Ascending aorta (tissue), 2 donors: Measurements from ENCODE around the gene MT4. TPM values are rescaled to one million over a fixed set of nuclear protein-coding genes. Genes with fewer than 3 reads are reported as not detected.

Source experiments
- DNase-seq, 2 donors: peaks; one replicate each; pipeline ENCODE4 v3.0.0-alpha.2; 2019; ENCODE audit warnings: low spot score in 2 of 2
- H3K27ac ChIP-seq, 2 donors: fragments of 200-600 bp; sonication (generic); one replicate each; pipeline ENCODE4 v1.5.1; 2016 to 2017; ENCODE audit warnings: mild to moderate bottlenecking in 1 of 2
- H3K27me3 ChIP-seq: fragments of 200-600 bp; sonication (generic); one replicate; pipeline ENCODE4 v1.5.1; 2017
- H3K36me3 ChIP-seq, 2 donors: fragments of 200-600 bp; sonication (generic); one replicate each; pipeline ENCODE4 v1.5.1; 2016
- H3K4me1 ChIP-seq, 2 donors: fragments of 200-600 bp; sonication (generic); one replicate each; pipeline ENCODE4 v1.5.1; 2016 to 2017; ENCODE audit warnings: mild to moderate bottlenecking in 1 of 2
- H3K4me3 ChIP-seq, 2 donors: fragments of 200-600 bp; sonication (generic); one replicate each; pipeline ENCODE4 v1.5.1; 2016 to 2017; ENCODE audit warnings: mild to moderate bottlenecking in 1 of 2
- H3K9me3 ChIP-seq, 2 donors: fragments of 200-600 bp; sonication (generic); one replicate each; pipeline ENCODE4 v1.5.1; 2016
- CTCF ChIP-seq, 3 experiments: fragments of 200-600 bp in 2 of 3; fragments of 450-650 bp in 1 of 3; sonication (generic) in 2 of 3; IDR thresholded peaks; one replicate each; pipeline ENCODE4 v1.5.1; 2016 to 2019; ENCODE audit warnings: antibody characterized with exemption in 3 of 3, mild to moderate bottlenecking in 1 of 3, moderate library complexity in 1 of 3
- intact Hi-C: fragments of 100-400 bp; cut with DNase I; formaldehyde crosslinking; loops from one replicate; pipeline ENCODE4 v1.15.1; 2023
- total RNA-seq: library from RNA; depleted of rRNA; stranded (reverse); fragments of >200 nt; gene quantifications from one replicate; pipeline ENCODE4 v1.1.0, GENCODE V29; 2016

MT4 gene
- total RNA-seq, 1 donor from 2014 or later: not detected

- intact Hi-C loops: loop anchor here (2.0 kb wide), 1 partner anchor 183 kb away; no protein-coding TSS in a partner anchor
- Histone ChIP-seq H3K27me3 (no peaks in the 10 kb centered on the region), H3K9me3 (no peaks in the 10 kb centered on the region), H3K36me3 (no peaks in the 10 kb centered on the region), H3K4me3 (peak overlapping the region; percentile 91 to 94), H3K4me1 (peaks cover 0 to 26% of the 10 kb centered on the region in 2 donors), H3K27ac (peak overlapping the region; percentile 82 to 84)
- TF ChIP-seq CTCF (IDR thresholded peaks at IDR 0.05): no peak
- DNase-seq: no peak
Measured at GRCh38 chr16:56520251-56520577, 44.7 kb upstream of the MT4 start.

DNA sequence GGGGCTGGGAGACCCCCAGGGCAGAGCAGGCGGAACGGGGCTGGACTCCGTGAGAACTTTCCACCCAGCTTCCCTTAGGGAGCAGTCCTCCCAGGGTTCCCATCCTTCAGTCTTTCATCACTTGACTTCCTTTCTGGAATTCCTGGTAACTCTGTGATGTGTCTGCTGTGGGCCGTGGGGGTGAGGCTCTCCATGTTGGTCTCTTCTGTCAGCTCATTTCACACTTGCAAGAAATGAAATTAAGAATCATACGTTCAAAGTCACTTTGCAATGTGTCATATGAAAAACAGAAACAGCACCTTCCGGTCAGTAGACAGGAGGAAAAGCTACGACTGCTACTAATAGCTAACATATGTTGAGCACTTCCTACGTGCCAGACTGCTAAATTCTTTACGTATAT is 39.6 kb upstream of the MT4 start:
- intact Hi-C loops: no loop called here
- no peak for DNase-seq
- H3K9me3 ChIP-seq: no peaks in the 10 kb centered on the region
- no peak for TF ChIP-seq CTCF (IDR thresholded peaks at IDR 0.05)
- H3K4me1 ChIP-seq: peaks cover 0 to 2% of the 10 kb centered on the region in 2 donors
- H3K36me3 ChIP-seq: no peaks in the 10 kb centered on the region
- H3K27ac ChIP-seq: no peak overlapping the region
- H3K4me3 ChIP-seq: no peak overlapping the region
- no peaks in the 10 kb centered on the region for H3K27me3 ChIP-seq

DNA sequence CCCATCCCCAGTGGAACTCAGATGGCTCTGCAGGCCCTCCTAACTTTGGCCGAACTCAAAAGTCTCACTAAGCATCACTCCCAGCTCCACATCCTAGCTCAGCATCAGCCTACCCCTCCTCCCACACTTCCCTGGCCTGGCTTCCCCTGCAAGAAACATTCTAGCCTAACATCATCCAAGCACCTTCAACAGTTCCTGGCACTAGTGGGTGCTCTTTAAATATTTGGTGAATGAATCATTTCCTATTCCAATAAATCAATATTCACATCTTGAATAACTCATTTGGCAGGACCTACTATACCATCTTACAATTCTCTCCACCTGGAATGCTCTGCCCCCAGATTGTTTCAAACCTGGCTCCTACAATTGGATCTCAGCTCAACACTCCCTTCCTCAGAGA is 34.0 kb upstream of the MT4 start:
- TF ChIP-seq CTCF (IDR thresholded peaks at IDR 0.05): no peak
- DNase-seq: no peak
- Histone ChIP-seq H3K4me3 (no peak overlapping the region), H3K4me1 (no peaks in the 10 kb centered on the region), H3K36me3 (no peaks in the 10 kb centered on the region), H3K27me3 (no peaks in the 10 kb centered on the region), H3K9me3 (no peaks in the 10 kb centered on the region), H3K27ac (no peak overlapping the region)
- intact Hi-C loops: no loop called here

DNA sequence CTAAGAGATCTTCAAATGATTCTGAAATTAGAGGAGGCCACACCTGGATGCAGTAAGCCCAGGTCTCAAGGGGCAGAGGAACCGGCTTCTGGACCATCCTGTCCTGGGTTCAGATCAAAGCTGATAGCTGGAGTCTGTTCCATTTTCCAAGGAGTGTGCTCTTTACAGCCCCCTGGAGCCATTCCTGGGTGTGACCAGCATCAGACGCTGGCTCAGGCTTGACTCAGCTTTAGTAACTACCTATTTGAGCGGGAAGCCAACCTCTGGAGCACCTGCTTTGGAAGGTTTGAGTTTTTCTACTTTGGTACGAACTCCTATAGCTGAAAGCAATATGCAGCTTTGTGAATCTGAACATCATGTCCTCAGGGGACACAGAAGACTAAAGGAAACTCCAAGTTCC is 32.2 kb upstream of the MT4 start:
- no peak for TF ChIP-seq CTCF (IDR thresholded peaks at IDR 0.05)
- no peaks in the 10 kb centered on the region for H3K9me3 ChIP-seq
- H3K4me3 ChIP-seq: no peak overlapping the region
- intact Hi-C loops: no loop called here
- H3K4me1 ChIP-seq: no peaks in the 10 kb centered on the region
- no peak for DNase-seq
- H3K27ac ChIP-seq: no peak overlapping the region
- no peaks in the 10 kb centered on the region for H3K36me3 ChIP-seq
- no peaks in the 10 kb centered on the region for H3K27me3 ChIP-seq

DNA sequence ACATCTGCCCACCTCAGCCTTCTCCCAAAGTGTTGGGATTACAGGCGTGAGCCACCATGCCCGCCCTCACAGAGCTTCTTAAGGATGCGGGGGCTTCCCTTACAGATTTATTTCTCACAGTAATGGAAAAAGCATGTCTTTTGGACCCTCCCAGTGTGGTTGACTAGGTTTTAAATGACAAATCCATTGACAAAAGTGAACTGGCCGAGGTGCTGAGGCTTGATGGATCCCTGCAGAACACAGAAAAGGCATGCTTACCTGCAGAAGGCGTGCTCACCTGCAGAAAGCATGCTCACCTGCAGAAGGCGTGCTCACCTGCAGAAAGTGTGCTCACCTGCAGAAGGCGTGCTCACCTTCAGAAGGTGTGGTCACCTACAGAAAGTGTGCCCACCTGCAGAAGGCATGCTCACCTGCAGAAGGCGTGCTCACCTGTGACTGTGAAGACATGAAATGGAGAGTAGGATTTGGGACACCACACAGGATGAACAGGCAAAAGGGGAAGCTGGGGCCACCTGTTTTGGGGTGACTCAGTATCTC is 30.0 kb upstream of the MT4 start:
- H3K27me3 ChIP-seq: no peaks in the 10 kb centered on the region
- no peaks in the 10 kb centered on the region for H3K4me1 ChIP-seq
- no peaks in the 10 kb centered on the region for H3K9me3 ChIP-seq
- no peak for TF ChIP-seq CTCF (IDR thresholded peaks at IDR 0.05)
- intact Hi-C loops: no loop called here
- H3K36me3 ChIP-seq: no peaks in the 10 kb centered on the region
- no peak for DNase-seq
- no peak overlapping the region for H3K27ac ChIP-seq
- H3K4me3 ChIP-seq: no peak overlapping the region

DNA sequence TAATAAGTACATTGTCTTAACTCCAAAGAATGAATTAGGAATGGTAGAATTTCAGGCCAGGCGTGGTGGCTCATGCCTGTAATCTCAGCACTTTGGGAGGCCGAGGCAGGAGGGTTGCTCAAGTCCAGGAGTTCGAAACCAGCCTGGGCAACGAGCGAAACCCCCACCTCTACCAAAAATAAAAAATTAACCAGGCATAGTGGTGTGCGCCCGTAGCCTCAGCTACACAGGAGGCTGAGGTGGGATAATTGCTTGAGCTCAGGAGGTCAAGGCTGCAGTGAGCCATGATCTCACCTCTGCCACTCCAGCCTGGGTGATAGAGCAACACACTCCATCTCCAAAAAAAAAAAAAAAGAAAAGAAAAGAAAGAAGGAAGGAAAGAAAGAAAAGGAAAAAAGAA is 26.5 kb upstream of the MT4 start:
- Histone ChIP-seq H3K27ac (no peak overlapping the region), H3K4me1 (no peaks in the 10 kb centered on the region), H3K4me3 (no peak overlapping the region), H3K36me3 (no peaks in the 10 kb centered on the region), H3K27me3 (no peaks in the 10 kb centered on the region), H3K9me3 (no peaks in the 10 kb centered on the region)
- no peak for TF ChIP-seq CTCF (IDR thresholded peaks at IDR 0.05)
- no peak for DNase-seq
- intact Hi-C loops: no loop called here
